GM19238 (cell line): ENCODE measurements around the gene LIMS4.
"Not testable (repeated sequence)": the region's sequence is repeated elsewhere in the genome, so short reads cannot be mapped to it uniquely, and the experiment has no call there.

Experiments used
- DNase-seq: peaks from one replicate; pipeline ENCODE4 v3.0.0; 2011; ENCODE audit warnings: low spot score; ENCODE audit not compliant: insufficient read length

The LIMS4 gene

GRCh38 chr2:110472171-110473058 is at the start of gene LIMS4:
Gene LIMS4, minus strand, starts transcription at chr2:110472816. Its CDS starts 38 bp downstream, at chr2:110472778.
- DNase-seq = not testable (repeated sequence)

GRCh38 chr2:110499755-110500377 is 27.2 kb upstream of the LIMS4 start:
- not testable (repeated sequence) for DNase-seq

GRCh38 chr2:110496027-110496426 is 23.4 kb upstream of the LIMS4 start:
- not testable (repeated sequence) for DNase-seq

- DNase-seq = not testable (repeated sequence)
These were observed 21.9 kb upstream of the LIMS4 start for GRCh38 chr2:110494488-110494887.

- DNase-seq = not testable (repeated sequence)
These were observed 16.4 kb upstream of the LIMS4 start for GRCh38 chr2:110488991-110489390.

GRCh38 chr2:110482697-110483096 is 10.1 kb upstream of the LIMS4 start:
- not testable (repeated sequence) for DNase-seq

- not testable (repeated sequence) for DNase-seq
These were observed 8.6 kb upstream of the LIMS4 start for GRCh38 chr2:110481200-110481599.

GRCh38 chr2:110480084-110480483 is 7.5 kb upstream of the LIMS4 start:
- not testable (repeated sequence) for DNase-seq

- not testable (repeated sequence) for DNase-seq
These were observed 4.8 kb upstream of the LIMS4 start for GRCh38 chr2:110477370-110477769.

GRCh38 chr2:110476952-110477351 is 4.3 kb upstream of the LIMS4 start:
- DNase-seq = not testable (repeated sequence)

- DNase-seq = not testable (repeated sequence)
These were observed 3.2 kb upstream of the LIMS4 start for GRCh38 chr2:110475627-110476359.

- not testable (repeated sequence) for DNase-seq
These were observed 2.3 kb upstream of the LIMS4 start for GRCh38 chr2:110474898-110475297.

- not testable (repeated sequence) for DNase-seq
These were observed 393 bp upstream of the LIMS4 start for GRCh38 chr2:110473059-110473358.

- not testable (repeated sequence) for DNase-seq
These were observed 3.7 kb downstream of the LIMS4 start for GRCh38 chr2:110468921-110469320.

- not testable (repeated sequence) for DNase-seq
These were observed 7.3 kb downstream of the LIMS4 start for GRCh38 chr2:110465312-110465711.

GRCh38 chr2:110462458-110462857 is 10.2 kb downstream of the LIMS4 start:
- DNase-seq = not testable (repeated sequence)

GRCh38 chr2:110460318-110460717 is 12.3 kb downstream of the LIMS4 start:
- DNase-seq = not testable (repeated sequence)

GRCh38 chr2:110457214-110457590 is 15.4 kb downstream of the LIMS4 start:
- not testable (repeated sequence) for DNase-seq

GRCh38 chr2:110456291-110457213 is 16.1 kb downstream of the LIMS4 start:
- not testable (repeated sequence) for DNase-seq

GRCh38 chr2:110455080-110455670 is 17.4 kb downstream of the LIMS4 start:
- DNase-seq = not testable (repeated sequence)
